ENCODE data around the gene TRAPPC2. TPM values are rescaled to one million over a fixed set of nuclear protein-coding genes. Genes with fewer than 3 reads are reported as not detected.

The TRAPPC2 gene
- total and polyA plus RNA-seq, 9 of the 15 experiments (the other 6 are each of a cell fraction or from before 2014, with no cell fraction given), result 10.3 to 30.6 (median 18.6) TPM

DNA sequence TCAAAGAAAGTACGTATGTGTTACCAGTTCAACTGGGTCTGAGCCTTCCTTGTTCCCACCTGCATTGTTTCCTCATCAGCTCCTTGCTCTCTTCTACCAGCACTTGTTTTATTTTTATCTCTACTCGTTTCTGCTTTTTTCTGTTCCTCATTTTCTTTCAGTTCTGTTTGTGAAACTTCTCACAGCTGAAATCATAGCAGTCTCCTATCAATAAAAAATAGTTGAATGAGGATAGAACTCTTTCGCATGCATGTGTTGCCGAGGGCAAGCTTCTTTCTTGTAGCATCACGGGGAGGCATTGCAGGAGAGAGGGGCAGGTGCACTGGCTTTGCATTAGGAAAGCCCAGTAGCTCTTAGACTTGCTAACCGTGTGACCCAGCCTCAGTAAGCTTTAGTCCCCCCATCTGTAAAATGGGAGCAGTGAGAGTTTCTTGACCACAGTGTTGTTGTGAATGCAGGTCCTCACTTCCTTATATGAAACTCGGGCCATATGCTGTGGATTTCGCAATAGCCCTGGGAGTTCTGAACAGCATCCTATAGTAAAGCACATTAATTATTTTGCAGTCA, 24.8 kb upstream of the TRAPPC2 start:
- Histone ChIP-seq H3K4me1 (replicated peaks in 1 of 2; ENCODE audit: control insufficient read depth in 2 of 2, insufficient read depth in 2 of 2, low read length in 2 of 2) (no peaks in the 10 kb centered on the region), H3K27ac (ENCODE audit: extremely low read depth, low read depth, low read length) (no peak overlapping the region), H3K36me3 (ENCODE audit: control insufficient read depth, insufficient read depth, low read length) (peaks cover 79% of the 10 kb centered on the region), H2AFZ (ENCODE audit: low read depth, low read length) (no peak overlapping the region), H3K27me3 (ENCODE audit: control insufficient read depth in 2 of 2, insufficient read depth in 2 of 2, low read length in 2 of 2) (no peaks in the 10 kb centered on the region), H3K9me1 (ENCODE audit: control insufficient read depth, insufficient read depth, low read length) (no peaks in the 10 kb centered on the region), H3K4me2 (ENCODE audit: insufficient read depth, low read length) (no peak overlapping the region), H3K9ac (ENCODE audit: insufficient read depth in 1 of 2, low read depth in 2 of 2, low read length in 2 of 2) (no peak overlapping the region), H3K79me2 (ENCODE audit: control insufficient read depth, insufficient read depth, low read length) (no peaks in the 10 kb centered on the region), H3K9me3 (replicated peaks; ENCODE audit: control insufficient read depth, insufficient read depth, low read depth, low read length) (no peaks in the 10 kb centered on the region), H3K4me3 (no peak overlapping the region), H4K20me1 (replicated peaks; ENCODE audit: control insufficient read depth, insufficient read depth, low read length) (no peaks in the 10 kb centered on the region)
- intact Hi-C loops (cut with micrococcal nuclease) (no loop called here), in situ Hi-C loops (cut with MboI) (no loop called here)
- ChIA-PET POLR2A (no interaction called here), CTCF (ENCODE audit: low intra/inter-chr PET ratio) (no interaction called here)
- 76% methylated on average over 8 of the region's 8 CpGs for WGBS (ENCODE audit: insufficient coverage, low coverage, missing lambda C conversion rate)
- ATAC-seq, result no peak
- FAIRE-seq, result no peak
- DNase-seq (ENCODE audit: extremely low read depth in 1 of 4, low spot score in 3 of 4), result no peak
- BruUV-seq (replicated peaks), result no TSS peak
- TF ChIP-seq, protein P1, sequence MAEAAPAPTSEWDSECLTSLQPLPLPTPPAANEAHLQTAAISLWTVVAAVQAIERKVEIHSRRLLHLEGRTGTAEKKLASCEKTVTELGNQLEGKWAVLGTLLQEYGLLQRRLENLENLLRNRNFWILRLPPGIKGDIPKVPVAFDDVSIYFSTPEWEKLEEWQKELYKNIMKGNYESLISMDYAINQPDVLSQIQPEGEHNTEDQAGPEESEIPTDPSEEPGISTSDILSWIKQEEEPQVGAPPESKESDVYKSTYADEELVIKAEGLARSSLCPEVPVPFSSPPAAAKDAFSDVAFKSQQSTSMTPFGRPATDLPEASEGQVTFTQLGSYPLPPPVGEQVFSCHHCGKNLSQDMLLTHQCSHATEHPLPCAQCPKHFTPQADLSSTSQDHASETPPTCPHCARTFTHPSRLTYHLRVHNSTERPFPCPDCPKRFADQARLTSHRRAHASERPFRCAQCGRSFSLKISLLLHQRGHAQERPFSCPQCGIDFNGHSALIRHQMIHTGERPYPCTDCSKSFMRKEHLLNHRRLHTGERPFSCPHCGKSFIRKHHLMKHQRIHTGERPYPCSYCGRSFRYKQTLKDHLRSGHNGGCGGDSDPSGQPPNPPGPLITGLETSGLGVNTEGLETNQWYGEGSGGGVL (CRISPR knock-in tag; IDR thresholded peaks at IDR 0.05), result no peak
- TF ChIP-seq THRAP3 (IDR thresholded peaks at IDR 0.05; ENCODE audit: borderline replicate concordance), result no peak
- no peak for TF ChIP-seq CEBPG (CRISPR knock-in tag; IDR thresholded peaks at IDR 0.05)
- peak; percentile 12 to 83; a peak in 2 of 4 replicates for TF ChIP-seq CEBPG (tag; conservative IDR thresholded peaks at IDR 0.05 in 1 of 2, IDR thresholded peaks at IDR 0.05 in 1 of 2)
- no peak for TF ChIP-seq ZFP30 (CRISPR knock-in tag; IDR thresholded peaks at IDR 0.05; ENCODE audit: borderline replicate concordance)
- TF ChIP-seq, protein P2, sequence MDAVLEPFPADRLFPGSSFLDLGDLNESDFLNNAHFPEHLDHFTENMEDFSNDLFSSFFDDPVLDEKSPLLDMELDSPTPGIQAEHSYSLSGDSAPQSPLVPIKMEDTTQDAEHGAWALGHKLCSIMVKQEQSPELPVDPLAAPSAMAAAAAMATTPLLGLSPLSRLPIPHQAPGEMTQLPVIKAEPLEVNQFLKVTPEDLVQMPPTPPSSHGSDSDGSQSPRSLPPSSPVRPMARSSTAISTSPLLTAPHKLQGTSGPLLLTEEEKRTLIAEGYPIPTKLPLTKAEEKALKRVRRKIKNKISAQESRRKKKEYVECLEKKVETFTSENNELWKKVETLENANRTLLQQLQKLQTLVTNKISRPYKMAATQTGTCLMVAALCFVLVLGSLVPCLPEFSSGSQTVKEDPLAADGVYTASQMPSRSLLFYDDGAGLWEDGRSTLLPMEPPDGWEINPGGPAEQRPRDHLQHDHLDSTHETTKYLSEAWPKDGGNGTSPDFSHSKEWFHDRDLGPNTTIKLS (IDR thresholded peaks at IDR 0.05; ENCODE audit: borderline replicate concordance, low read depth), result no peak
- TF ChIP-seq KLF10 (CRISPR knock-in tag; IDR thresholded peaks at IDR 0.05), result no peak
- no peak for TF ChIP-seq ZNF766 (CRISPR knock-in tag; conservative IDR thresholded peaks at IDR 0.05)
- TF ChIP-seq ZC3H11A (IDR thresholded peaks at IDR 0.05; ENCODE audit: low read depth, low read length), result no peak
- TF ChIP-seq, protein P3, sequence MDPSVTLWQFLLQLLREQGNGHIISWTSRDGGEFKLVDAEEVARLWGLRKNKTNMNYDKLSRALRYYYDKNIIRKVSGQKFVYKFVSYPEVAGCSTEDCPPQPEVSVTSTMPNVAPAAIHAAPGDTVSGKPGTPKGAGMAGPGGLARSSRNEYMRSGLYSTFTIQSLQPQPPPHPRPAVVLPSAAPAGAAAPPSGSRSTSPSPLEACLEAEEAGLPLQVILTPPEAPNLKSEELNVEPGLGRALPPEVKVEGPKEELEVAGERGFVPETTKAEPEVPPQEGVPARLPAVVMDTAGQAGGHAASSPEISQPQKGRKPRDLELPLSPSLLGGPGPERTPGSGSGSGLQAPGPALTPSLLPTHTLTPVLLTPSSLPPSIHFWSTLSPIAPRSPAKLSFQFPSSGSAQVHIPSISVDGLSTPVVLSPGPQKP (CRISPR knock-in tag; IDR thresholded peaks at IDR 0.05), result no peak
- TF ChIP-seq FOXA3 (CRISPR knock-in tag; conservative IDR thresholded peaks at IDR 0.05 in 1 of 2, IDR thresholded peaks at IDR 0.05 in 1 of 2), result no peak
- peak; percentile 85 for TF ChIP-seq CEBPB (tag; IDR thresholded peaks at IDR 0.05)
- TF ChIP-seq XRCC4 (IDR thresholded peaks at IDR 0.05; ENCODE audit: extremely low read depth, insufficient read depth, insufficient read length), result no peak
- TF ChIP-seq ERF (CRISPR knock-in tag; IDR thresholded peaks at IDR 0.05), result no peak
- no peak for TF ChIP-seq RBFOX2 (IDR thresholded peaks at IDR 0.05; ENCODE audit: low read depth, low read length)
- TF ChIP-seq NCOA1 (IDR thresholded peaks at IDR 0.05; ENCODE audit: low read depth), result no peak
- no peak for TF ChIP-seq USF1 (CRISPR knock-in tag; IDR thresholded peaks at IDR 0.05)

Data from K562 (cell line).